SK-N-SH (cell line): ENCODE measurements around the gene NUF2. TPM values are rescaled to one million over a fixed set of nuclear protein-coding genes. Genes with fewer than 3 reads are reported as not detected.

Experiments
- CTCF ChIA-PET: fragments of 300-600, 350-600 bp; formaldehyde crosslinking; extraction: SDS; loops from one replicate; lab custom pipeline; 2021; lab: Yijun Ruan, JAX
- POLR2A ChIA-PET: fragments of 350-600 bp; sonication (Branson Sonifier 250); formaldehyde crosslinking; extraction: SDS; loops from one replicate; lab custom pipeline; 2020; ENCODE audit warnings: antibody characterized with exemption, inconsistent platforms; lab: Yijun Ruan, JAX
- DNase-seq: peaks from one replicate; pipeline ENCODE4 v3.0.0; 2012
- H2AFZ ChIP-seq: fragments of 200-600 bp; sonication (generic); 2 replicates; pipeline ENCODE4 v1.8.1; 2016; ENCODE audit warnings: antibody characterized with exemption, mild to moderate bottlenecking, low read depth
- H3F3A ChIP-seq: fragments of 200-600 bp; sonication (generic); replicated peaks from 2 replicates; pipeline ENCODE3; 2016; ENCODE audit warnings: antibody characterized with exemption, mild to moderate bottlenecking; ENCODE audit not compliant: insufficient read depth
- H3K27ac ChIP-seq, 2 experiments: fragments of 200-500 bp in 1 of 2; fragments of 200-600 bp in 1 of 2; sonication (Bioruptor generic) in 1 of 2; sonication (generic), shearing (Covaris generic) in 1 of 2; 2 replicates each; pipeline versions ENCODE4 v1.5.1 to v1.6.1; 2014 to 2016; ENCODE audit warnings: low read depth in 2 of 2, inconsistent platforms in 1 of 2, low read length in 1 of 2, mild to moderate bottlenecking in 1 of 2, mixed read lengths in 1 of 2
- H3K27me3 ChIP-seq: fragments of 200-600 bp; sonication (generic), shearing (Covaris generic); 2 replicates; pipeline ENCODE4 v1.6.1; 2016; ENCODE audit warnings: mixed run types; ENCODE audit not compliant: insufficient read depth
- H3K36me3 ChIP-seq, 2 experiments: fragments of 200-500 bp in 1 of 2; fragments of 200-600 bp in 1 of 2; sonication (Bioruptor generic) in 1 of 2; sonication (generic) in 1 of 2; replicated peaks in 1 of 2; 2 replicates each; pipeline versions ENCODE3 to v1.5.1; 2014 to 2016; ENCODE audit warnings: low read length in 1 of 2, mild to moderate bottlenecking in 1 of 2; ENCODE audit not compliant: insufficient read depth in 2 of 2, control insufficient read depth in 1 of 2
- H3K4me1 ChIP-seq, 2 experiments: fragments of 200-500 bp in 1 of 2; fragments of 200-600 bp in 1 of 2; sonication (Bioruptor generic) in 1 of 2; sonication (generic), shearing (Covaris generic) in 1 of 2; 2 replicates each; pipeline versions ENCODE4 v1.5.1 to v1.6.1; 2014 to 2016; ENCODE audit warnings: low read depth in 1 of 2, low read length in 1 of 2, mixed run types in 1 of 2; ENCODE audit not compliant: insufficient read depth in 2 of 2, control insufficient read depth in 1 of 2
- H3K4me2 ChIP-seq: fragments of 200-600 bp; sonication (generic), shearing (Covaris generic); 2 replicates; pipeline ENCODE4 v1.6.1; 2017; ENCODE audit warnings: mixed run types
- H3K4me3 ChIP-seq, 2 experiments: fragments of 200-500 bp in 1 of 2; fragments of 200-600 bp in 1 of 2; sonication (Bioruptor generic) in 1 of 2; sonication (generic), shearing (Covaris generic) in 1 of 2; 2 replicates each; pipeline versions ENCODE4 v1.5.1 to v1.8.1; 2014 to 2016; ENCODE audit warnings: low read depth in 2 of 2, inconsistent platforms in 1 of 2, low read length in 1 of 2, mild to moderate bottlenecking in 1 of 2, mixed read lengths in 1 of 2, moderate library complexity in 1 of 2
- H3K79me2 ChIP-seq: fragments of 200-600 bp; sonication (generic); 2 replicates; pipeline ENCODE4 v1.8.1; 2017; ENCODE audit warnings: mild to moderate bottlenecking; ENCODE audit not compliant: insufficient read depth
- H3K9ac ChIP-seq: fragments of 200-600 bp; sonication (generic); 2 replicates; pipeline ENCODE4 v1.6.1; 2017; ENCODE audit warnings: mixed run types
- H3K9me2 ChIP-seq: fragments of 200-600 bp; sonication (generic); 2 replicates; pipeline ENCODE4 v1.6.1; 2017; ENCODE audit warnings: mixed run types
- H3K9me3 ChIP-seq: fragments of 200-600 bp; sonication (generic); 2 replicates; pipeline ENCODE4 v1.6.1; 2017; ENCODE audit warnings: mixed run types, mild to moderate bottlenecking, moderate library complexity
- H4K20me1 ChIP-seq: fragments of 200-600 bp; sonication (generic); 2 replicates; pipeline ENCODE4 v1.6.1; 2017; ENCODE audit warnings: mild to moderate bottlenecking, mixed run types; ENCODE audit not compliant: insufficient read depth
- CHD2 ChIP-seq: fragments of 150-350 bp; IDR thresholded peaks from 2 replicates; pipeline ENCODE4 v1.6.1; 2018; ENCODE audit warnings: low read length; ENCODE audit not compliant: partially characterized antibody
- ELF1 ChIP-seq: IDR thresholded peaks from 2 replicates; pipeline ENCODE4 v1.4.0; 2012
- EP300 ChIP-seq, 2 experiments: IDR thresholded peaks; 2 replicates each; pipeline versions ENCODE4 v1.4.0 to v1.6.1; 2012; ENCODE audit warnings: borderline replicate concordance in 1 of 2, low read depth in 1 of 2, low read length in 1 of 2
- EZH2phosphoT487 ChIP-seq: fragments of 200-600 bp; sonication (generic); IDR thresholded peaks from 2 replicates; pipeline ENCODE4 v1.6.1; 2017; ENCODE audit warnings: low read depth, mixed run types, mild to moderate bottlenecking, antibody characterized with exemption, moderate library complexity, borderline replicate concordance
- FOSL2 ChIP-seq: IDR thresholded peaks from 2 replicates; pipeline ENCODE4 v1.4.0; 2012; ENCODE audit warnings: low read depth, mild to moderate bottlenecking, moderate library complexity, borderline replicate concordance
- FOXJ3 ChIP-seq: sonication (generic); formaldehyde crosslinking; IDR thresholded peaks from 2 replicates; pipeline ENCODE4 v1.5.1; 2020; ENCODE audit warnings: mild to moderate bottlenecking, missing genetic modification reagents
- GABPA ChIP-seq: IDR thresholded peaks from 2 replicates; pipeline ENCODE4 v1.4.0; 2012; ENCODE audit warnings: low read depth, mild to moderate bottlenecking
- JUND ChIP-seq: IDR thresholded peaks from 2 replicates; pipeline ENCODE4 v1.4.0; 2012
- MEF2A ChIP-seq: IDR thresholded peaks from 2 replicates; pipeline ENCODE4 v1.4.0; 2012; ENCODE audit warnings: low read depth, borderline replicate concordance
- NFIC ChIP-seq: IDR thresholded peaks from 2 replicates; pipeline ENCODE4 v1.4.0; 2012; ENCODE audit warnings: borderline replicate concordance
- NRF1 ChIP-seq: IDR thresholded peaks from 2 replicates; pipeline ENCODE4 v1.6.1; 2012; ENCODE audit warnings: low read depth, mild to moderate bottlenecking, low read length
- POLR2AphosphoS5 ChIP-seq: IDR thresholded peaks from 2 replicates; pipeline ENCODE4 v1.6.1; 2012; ENCODE audit warnings: low read depth, low read length
- RAD21 ChIP-seq: IDR thresholded peaks from 2 replicates; pipeline ENCODE4 v1.6.1; 2012; ENCODE audit warnings: mild to moderate bottlenecking, low read length
- RCOR1 ChIP-seq: fragments of 150-350 bp; IDR thresholded peaks from 2 replicates; pipeline ENCODE4 v1.6.1; 2017; ENCODE audit warnings: antibody characterized with exemption, low read length
- RFX5 ChIP-seq: IDR thresholded peaks from 2 replicates; pipeline ENCODE4 v1.6.1; 2012; ENCODE audit warnings: mild to moderate bottlenecking, improper control_type of control experiment, low read length
- SIN3A ChIP-seq: IDR thresholded peaks from 2 replicates; pipeline ENCODE4 v1.6.1; 2012; ENCODE audit warnings: low read depth, mild to moderate bottlenecking, low read length, moderate library complexity, borderline replicate concordance
- WGBS: methylation state at CpG from one replicate; pipeline ENCODE4 v1.1.6; 2017; ENCODE audit warnings: low lambda C conversion rate; 5-methylcytosine and 5-hydroxymethylcytosine counted together
- polyA plus RNA-seq, 3 experiments: library from polyadenylated mRNA; depleted of rRNA; stranded (reverse); fragments of >200 nt; gene quantifications; 2 replicates each; pipeline ENCODE4 v1.2.3, GENCODE V29; 2012
- TF ChIP-seq, protein P1 (sequence below): fragments of 150-350 bp; IDR thresholded peaks from 2 replicates; pipeline ENCODE4 v1.6.1; 2017; ENCODE audit warnings: antibody characterized with exemption, low read length, low read depth, borderline replicate concordance
- TF ChIP-seq, protein P2 (sequence below): IDR thresholded peaks from 2 replicates; pipeline ENCODE4; 2012
- TF ChIP-seq, protein P3 (sequence below): fragments of 150-350 bp; IDR thresholded peaks from 2 replicates; pipeline ENCODE4 v1.6.1; 2016; ENCODE audit warnings: mild to moderate bottlenecking, low read depth, low read length
- TF ChIP-seq, protein P4 (sequence below): IDR thresholded peaks from 2 replicates; pipeline ENCODE4 v1.4.0; 2012; ENCODE audit warnings: low read depth, borderline replicate concordance
- TF ChIP-seq, protein P5 (sequence below): fragments of 200-600 bp; sonication (generic); IDR thresholded peaks from 2 replicates; pipeline ENCODE4 v1.6.1; 2017; ENCODE audit warnings: antibody characterized with exemption, mild to moderate bottlenecking, moderate library complexity
- TF ChIP-seq, protein P6 (sequence below): IDR thresholded peaks from 2 replicates; pipeline ENCODE4 v1.6.1; 2012; ENCODE audit warnings: mild to moderate bottlenecking, low read depth, low read length, moderate library complexity
- TF ChIP-seq, protein P7 (sequence below): IDR thresholded peaks from 2 replicates; pipeline ENCODE4 v1.4.0; 2012; ENCODE audit warnings: low read depth

The NUF2 gene
- polyA plus RNA-seq, 1 of the 3 experiments (the other 2 are of a cell fraction): 11.3 TPM

DNA sequence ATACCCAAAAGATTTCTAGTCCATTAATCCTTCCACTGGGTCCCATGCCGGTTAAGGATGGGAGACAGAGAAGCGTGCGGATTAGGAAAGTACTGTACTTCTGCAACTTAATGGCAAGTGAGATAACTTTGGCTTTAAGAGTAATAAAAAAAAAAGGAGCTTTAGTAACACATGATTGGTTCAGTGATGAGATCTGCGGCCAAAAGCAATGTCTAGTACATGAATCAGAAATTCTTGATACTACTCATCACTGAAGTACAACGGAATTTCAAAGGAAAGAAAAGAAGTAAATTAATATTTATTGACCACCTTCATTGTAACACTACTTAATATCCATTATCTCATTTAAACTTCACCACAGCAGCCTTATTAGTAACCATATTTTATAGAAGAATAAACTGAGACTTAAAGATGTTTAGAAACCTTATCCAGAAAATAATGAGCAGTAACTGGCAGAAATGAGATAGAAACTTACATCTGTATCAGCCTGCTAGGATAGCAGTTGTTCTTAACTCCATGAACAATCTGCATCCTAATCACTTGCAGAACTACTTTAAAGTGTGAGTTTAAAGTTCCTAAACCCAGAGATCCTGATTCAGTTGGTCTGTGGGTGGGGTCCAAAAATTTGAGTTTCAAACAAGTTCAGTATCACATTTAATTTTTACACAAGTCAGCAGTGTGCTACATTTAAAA, 14.1 kb upstream of the NUF2 start:
- Histone ChIP-seq H3F3A (peaks cover 18% of the 10 kb centered on the region), H3K4me1 (peaks cover 0 to 11% of the 10 kb centered on the region in 2 experiments; a peak in 1 of 4 replicates), H3K36me3 (peaks cover 0 to 22% of the 10 kb centered on the region in 2 experiments), H3K9me3 (no peaks in the 10 kb centered on the region), H3K27me3 (no peaks in the 10 kb centered on the region), H3K27ac (peak overlapping the region; percentile 22 to 84; a peak in 3 of 4 replicates), H3K9ac (peak overlapping the region; percentile 32; the same call in 1 of the 2 replicates), H3K4me3 (no peak overlapping the region), H4K20me1 (no peaks in the 10 kb centered on the region), H3K4me2 (peak overlapping the region; percentile 46), H3K79me2 (0 out of 2 replicates have a peak, but pooled peaks cover 3% of the 10 kb centered on the region), H2AFZ (0 out of 2 replicates have a peak overlapping the region, but pooled peaks have one; percentile 4), H3K9me2 (no peaks in the 10 kb centered on the region)
- WGBS: 30% methylated on average over 5 of the region's 5 CpGs
- no peak for DNase-seq
- ChIA-PET POLR2A (no interaction called here), CTCF (interaction anchor here (0.8 kb wide), 1 partner anchor 454 kb away, joined by 3 read pairs; no protein-coding TSS in a partner anchor)
- TF ChIP-seq POLR2AphosphoS5: peak; percentile 43; the same call in 1 of the 2 replicates
- TF ChIP-seq CHD2: no peak
- TF ChIP-seq JUND: peak; percentile 87
- TF ChIP-seq FOSL2: peak; percentile 94
- TF ChIP-seq SIN3A: no peak
- no peak for TF ChIP-seq RFX5
- TF ChIP-seq RCOR1: no peak
- TF ChIP-seq MEF2A: no peak
- TF ChIP-seq, protein P1, sequence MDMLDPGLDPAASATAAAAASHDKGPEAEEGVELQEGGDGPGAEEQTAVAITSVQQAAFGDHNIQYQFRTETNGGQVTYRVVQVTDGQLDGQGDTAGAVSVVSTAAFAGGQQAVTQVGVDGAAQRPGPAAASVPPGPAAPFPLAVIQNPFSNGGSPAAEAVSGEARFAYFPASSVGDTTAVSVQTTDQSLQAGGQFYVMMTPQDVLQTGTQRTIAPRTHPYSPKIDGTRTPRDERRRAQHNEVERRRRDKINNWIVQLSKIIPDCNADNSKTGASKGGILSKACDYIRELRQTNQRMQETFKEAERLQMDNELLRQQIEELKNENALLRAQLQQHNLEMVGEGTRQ: no peak
- TF ChIP-seq, protein P2, sequence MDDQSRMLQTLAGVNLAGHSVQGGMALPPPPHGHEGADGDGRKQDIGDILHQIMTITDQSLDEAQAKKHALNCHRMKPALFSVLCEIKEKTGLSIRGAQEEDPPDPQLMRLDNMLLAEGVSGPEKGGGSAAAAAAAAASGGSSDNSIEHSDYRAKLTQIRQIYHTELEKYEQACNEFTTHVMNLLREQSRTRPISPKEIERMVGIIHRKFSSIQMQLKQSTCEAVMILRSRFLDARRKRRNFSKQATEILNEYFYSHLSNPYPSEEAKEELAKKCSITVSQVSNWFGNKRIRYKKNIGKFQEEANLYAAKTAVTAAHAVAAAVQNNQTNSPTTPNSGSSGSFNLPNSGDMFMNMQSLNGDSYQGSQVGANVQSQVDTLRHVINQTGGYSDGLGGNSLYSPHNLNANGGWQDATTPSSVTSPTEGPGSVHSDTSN: peak; percentile 65; the same call in 1 of the 2 replicates
- TF ChIP-seq NFIC: peak; percentile 65; the same call in 1 of the 2 replicates
- TF ChIP-seq, protein P3, sequence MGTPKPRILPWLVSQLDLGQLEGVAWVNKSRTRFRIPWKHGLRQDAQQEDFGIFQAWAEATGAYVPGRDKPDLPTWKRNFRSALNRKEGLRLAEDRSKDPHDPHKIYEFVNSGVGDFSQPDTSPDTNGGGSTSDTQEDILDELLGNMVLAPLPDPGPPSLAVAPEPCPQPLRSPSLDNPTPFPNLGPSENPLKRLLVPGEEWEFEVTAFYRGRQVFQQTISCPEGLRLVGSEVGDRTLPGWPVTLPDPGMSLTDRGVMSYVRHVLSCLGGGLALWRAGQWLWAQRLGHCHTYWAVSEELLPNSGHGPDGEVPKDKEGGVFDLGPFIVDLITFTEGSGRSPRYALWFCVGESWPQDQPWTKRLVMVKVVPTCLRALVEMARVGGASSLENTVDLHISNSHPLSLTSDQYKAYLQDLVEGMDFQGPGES: no peak
- TF ChIP-seq, protein P4, sequence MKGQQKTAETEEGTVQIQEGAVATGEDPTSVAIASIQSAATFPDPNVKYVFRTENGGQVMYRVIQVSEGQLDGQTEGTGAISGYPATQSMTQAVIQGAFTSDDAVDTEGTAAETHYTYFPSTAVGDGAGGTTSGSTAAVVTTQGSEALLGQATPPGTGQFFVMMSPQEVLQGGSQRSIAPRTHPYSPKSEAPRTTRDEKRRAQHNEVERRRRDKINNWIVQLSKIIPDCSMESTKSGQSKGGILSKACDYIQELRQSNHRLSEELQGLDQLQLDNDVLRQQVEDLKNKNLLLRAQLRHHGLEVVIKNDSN: no peak
- TF ChIP-seq EP300 (IDR thresholded peaks at IDR 0.05; ENCODE audit: borderline replicate concordance in 1 of 2, low read depth in 1 of 2, low read length in 1 of 2): peak in 1 of 2 experiments; percentile 76; a peak in 1 of 4 replicates
- no peak for TF ChIP-seq RAD21
- TF ChIP-seq GABPA: no peak
- no peak for TF ChIP-seq NRF1
- TF ChIP-seq, protein P5, sequence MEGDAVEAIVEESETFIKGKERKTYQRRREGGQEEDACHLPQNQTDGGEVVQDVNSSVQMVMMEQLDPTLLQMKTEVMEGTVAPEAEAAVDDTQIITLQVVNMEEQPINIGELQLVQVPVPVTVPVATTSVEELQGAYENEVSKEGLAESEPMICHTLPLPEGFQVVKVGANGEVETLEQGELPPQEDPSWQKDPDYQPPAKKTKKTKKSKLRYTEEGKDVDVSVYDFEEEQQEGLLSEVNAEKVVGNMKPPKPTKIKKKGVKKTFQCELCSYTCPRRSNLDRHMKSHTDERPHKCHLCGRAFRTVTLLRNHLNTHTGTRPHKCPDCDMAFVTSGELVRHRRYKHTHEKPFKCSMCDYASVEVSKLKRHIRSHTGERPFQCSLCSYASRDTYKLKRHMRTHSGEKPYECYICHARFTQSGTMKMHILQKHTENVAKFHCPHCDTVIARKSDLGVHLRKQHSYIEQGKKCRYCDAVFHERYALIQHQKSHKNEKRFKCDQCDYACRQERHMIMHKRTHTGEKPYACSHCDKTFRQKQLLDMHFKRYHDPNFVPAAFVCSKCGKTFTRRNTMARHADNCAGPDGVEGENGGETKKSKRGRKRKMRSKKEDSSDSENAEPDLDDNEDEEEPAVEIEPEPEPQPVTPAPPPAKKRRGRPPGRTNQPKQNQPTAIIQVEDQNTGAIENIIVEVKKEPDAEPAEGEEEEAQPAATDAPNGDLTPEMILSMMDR: no peak
- no peak for TF ChIP-seq EZH2phosphoT487
- TF ChIP-seq, protein P6, sequence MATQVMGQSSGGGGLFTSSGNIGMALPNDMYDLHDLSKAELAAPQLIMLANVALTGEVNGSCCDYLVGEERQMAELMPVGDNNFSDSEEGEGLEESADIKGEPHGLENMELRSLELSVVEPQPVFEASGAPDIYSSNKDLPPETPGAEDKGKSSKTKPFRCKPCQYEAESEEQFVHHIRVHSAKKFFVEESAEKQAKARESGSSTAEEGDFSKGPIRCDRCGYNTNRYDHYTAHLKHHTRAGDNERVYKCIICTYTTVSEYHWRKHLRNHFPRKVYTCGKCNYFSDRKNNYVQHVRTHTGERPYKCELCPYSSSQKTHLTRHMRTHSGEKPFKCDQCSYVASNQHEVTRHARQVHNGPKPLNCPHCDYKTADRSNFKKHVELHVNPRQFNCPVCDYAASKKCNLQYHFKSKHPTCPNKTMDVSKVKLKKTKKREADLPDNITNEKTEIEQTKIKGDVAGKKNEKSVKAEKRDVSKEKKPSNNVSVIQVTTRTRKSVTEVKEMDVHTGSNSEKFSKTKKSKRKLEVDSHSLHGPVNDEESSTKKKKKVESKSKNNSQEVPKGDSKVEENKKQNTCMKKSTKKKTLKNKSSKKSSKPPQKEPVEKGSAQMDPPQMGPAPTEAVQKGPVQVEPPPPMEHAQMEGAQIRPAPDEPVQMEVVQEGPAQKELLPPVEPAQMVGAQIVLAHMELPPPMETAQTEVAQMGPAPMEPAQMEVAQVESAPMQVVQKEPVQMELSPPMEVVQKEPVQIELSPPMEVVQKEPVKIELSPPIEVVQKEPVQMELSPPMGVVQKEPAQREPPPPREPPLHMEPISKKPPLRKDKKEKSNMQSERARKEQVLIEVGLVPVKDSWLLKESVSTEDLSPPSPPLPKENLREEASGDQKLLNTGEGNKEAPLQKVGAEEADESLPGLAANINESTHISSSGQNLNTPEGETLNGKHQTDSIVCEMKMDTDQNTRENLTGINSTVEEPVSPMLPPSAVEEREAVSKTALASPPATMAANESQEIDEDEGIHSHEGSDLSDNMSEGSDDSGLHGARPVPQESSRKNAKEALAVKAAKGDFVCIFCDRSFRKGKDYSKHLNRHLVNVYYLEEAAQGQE: no peak
- no peak for TF ChIP-seq FOXJ3 (CRISPR knock-in tag)
- TF ChIP-seq, protein P7, sequence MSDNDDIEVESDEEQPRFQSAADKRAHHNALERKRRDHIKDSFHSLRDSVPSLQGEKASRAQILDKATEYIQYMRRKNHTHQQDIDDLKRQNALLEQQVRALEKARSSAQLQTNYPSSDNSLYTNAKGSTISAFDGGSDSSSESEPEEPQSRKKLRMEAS: peak; percentile 68
- no peak for TF ChIP-seq ELF1
